H1 (cell line): Measurements from ENCODE around the gene WDR1. TPM values are rescaled to one million over a fixed set of nuclear protein-coding genes. Genes with fewer than 3 reads are reported as not detected.

Source experiments
- CTCF ChIA-PET: fragments of 300-600 bp; sonication (Branson Sonifier 250); formaldehyde crosslinking; loops from one replicate; lab custom pipeline; 2021; ENCODE audit not compliant: partially characterized antibody; lab: Charles Lee
- POLR2A ChIA-PET: fragments of 300-600 bp; sonication (Branson Sonifier 250); formaldehyde crosslinking; loops from one replicate; lab custom pipeline; 2021; ENCODE audit warnings: inconsistent platforms; ENCODE audit not compliant: partially characterized antibody; lab: Charles Lee
- DNase-seq, 2 experiments: peaks; one replicate each; pipeline versions ENCODE4 v3.0.0 to v3.0.0-alpha.2; 2010 to 2022; ENCODE audit warnings: low spot score in 2 of 2, low read depth in 1 of 2, mixed read lengths in 1 of 2
- FAIRE-seq: peaks from 2 replicates; lab custom pipeline; 2011; peaks lifted over from hg19 to GRCh38; lab: Jason Lieb, UNC
- H2AFZ ChIP-seq: 2 replicates; pipeline ENCODE4 v1.8.1; 2012; ENCODE audit warnings: low read length, inconsistent platforms
- H2AK5ac ChIP-seq: 2 replicates; pipeline ENCODE4 v1.6.1; 2013; ENCODE audit warnings: low read depth, low read length
- H2BK120ac ChIP-seq: replicated peaks from 2 replicates; pipeline ENCODE3; 2013; ENCODE audit warnings: low read depth, low read length, inconsistent platforms
- H2BK12ac ChIP-seq: 2 replicates; pipeline ENCODE4 v1.6.1; 2013; ENCODE audit warnings: low read depth, low read length
- H2BK15ac ChIP-seq: 2 replicates; pipeline ENCODE4 v1.6.1; 2013; ENCODE audit warnings: low read length
- H2BK20ac ChIP-seq: 2 replicates; pipeline ENCODE4 v1.6.1; 2013; ENCODE audit warnings: low read length
- H2BK5ac ChIP-seq: 2 replicates; pipeline ENCODE4 v1.6.1; 2013; ENCODE audit warnings: low read depth, low read length
- H3K14ac ChIP-seq: 2 replicates; pipeline ENCODE4 v1.6.1; 2013; ENCODE audit warnings: inconsistent platforms; ENCODE audit not compliant: insufficient read length
- H3K18ac ChIP-seq: 2 replicates; pipeline ENCODE4 v1.6.1; 2013; ENCODE audit warnings: low read length; ENCODE audit errors: extremely low read depth
- H3K23ac ChIP-seq: 2 replicates; pipeline ENCODE4 v1.6.1; 2013; ENCODE audit warnings: inconsistent platforms; ENCODE audit not compliant: insufficient read length
- H3K23me2 ChIP-seq: 2 replicates; pipeline ENCODE4 v1.6.1; 2013; ENCODE audit warnings: low read depth, low read length
- H3K27ac ChIP-seq: 2 replicates; pipeline ENCODE4 v1.6.1; 2011; ENCODE audit warnings: low read depth, low read length, inconsistent platforms
- H3K27me3 ChIP-seq, 4 experiments: replicated peaks in 1 of 4; 1 replicate in 1 of 4; 2 replicates in 3 of 4; pipeline versions ENCODE4 v1.6.1 to v1.8.1; 2011 to 2013; ENCODE audit warnings: low read length in 3 of 4, mild to moderate bottlenecking in 3 of 4, inconsistent platforms in 2 of 4, mixed read lengths in 2 of 4, moderate library complexity in 1 of 4; ENCODE audit not compliant: control insufficient read depth in 3 of 4, insufficient read depth in 3 of 4; ENCODE audit errors: extremely low read depth in 1 of 4
- H3K36me3 ChIP-seq, 4 experiments: 2 replicates each; pipeline versions ENCODE4 v1.6.1 to v1.8.1; 2011 to 2013; ENCODE audit warnings: mild to moderate bottlenecking in 4 of 4, low read length in 3 of 4, moderate library complexity in 2 of 4, control low read depth in 1 of 4, inconsistent platforms in 1 of 4; ENCODE audit not compliant: insufficient read depth in 4 of 4, control insufficient read depth in 2 of 4
- H3K4ac ChIP-seq: replicated peaks from 2 replicates; pipeline ENCODE3; 2013; ENCODE audit warnings: low read length, low read depth, mixed read lengths, inconsistent platforms; ENCODE audit not compliant: insufficient read length
- H3K4me1 ChIP-seq, 4 experiments: replicated peaks in 1 of 4; 1 replicate in 1 of 4; 2 replicates in 3 of 4; pipeline versions ENCODE4 v1.6.1 to v1.8.1; 2011 to 2013; ENCODE audit warnings: low read length in 3 of 4, inconsistent platforms in 2 of 4, mixed read lengths in 1 of 4; ENCODE audit not compliant: insufficient read depth in 4 of 4, control insufficient read depth in 3 of 4
- H3K4me2 ChIP-seq, 2 experiments: 2 replicates each; pipeline versions ENCODE4 v1.6.1 to v1.8.1; 2011 to 2013; ENCODE audit warnings: low read depth in 2 of 2, low read length in 2 of 2, control low read depth in 1 of 2, inconsistent platforms in 1 of 2, mild to moderate bottlenecking in 1 of 2; ENCODE audit not compliant: insufficient read depth in 1 of 2
- H3K4me3 ChIP-seq, 4 experiments: fragments of 200-600, 300-600 bp in 1 of 4; sonication (generic), shearing (Covaris generic), sonication (Bioruptor Twin) in 1 of 4; 2 replicates each; pipeline versions ENCODE4 v1.5.1 to v1.8.1; 2011 to 2016; ENCODE audit warnings: low read length in 4 of 4, low read depth in 3 of 4, control low read depth in 2 of 4, inconsistent platforms in 2 of 4, mild to moderate bottlenecking in 2 of 4, mixed read lengths in 1 of 4, moderate library complexity in 1 of 4; ENCODE audit not compliant: insufficient read depth in 2 of 4; ENCODE audit errors: extremely low read depth in 1 of 4
- H3K56ac ChIP-seq: replicated peaks from 2 replicates; pipeline ENCODE3; 2013; ENCODE audit warnings: low read depth, mild to moderate bottlenecking, mixed read lengths, low read length, inconsistent platforms; ENCODE audit not compliant: insufficient read length
- H3K79me1 ChIP-seq: 2 replicates; pipeline ENCODE4 v1.6.1; 2013; ENCODE audit warnings: low read depth, low read length, control low read depth
- H3K79me2 ChIP-seq, 2 experiments: 2 replicates each; pipeline versions ENCODE4 v1.6.1 to v1.8.1; 2012 to 2013; ENCODE audit warnings: low read length in 2 of 2, mild to moderate bottlenecking in 2 of 2, inconsistent platforms in 1 of 2; ENCODE audit not compliant: insufficient read depth in 2 of 2, control insufficient read depth in 1 of 2
- H3K9ac ChIP-seq, 4 experiments: replicated peaks in 1 of 4; 1 replicate in 1 of 4; 2 replicates in 3 of 4; pipeline versions ENCODE4 v1.6.1 to v1.8.1; 2011 to 2013; ENCODE audit warnings: low read depth in 3 of 4, low read length in 3 of 4, control low read depth in 2 of 4, mild to moderate bottlenecking in 2 of 4, moderate library complexity in 2 of 4, inconsistent platforms in 1 of 4; ENCODE audit errors: extremely low read depth in 1 of 4
- H3K9me3 ChIP-seq, 2 experiments: 2 replicates each; pipeline versions ENCODE4 v1.6.1 to v1.8.1; 2012 to 2013; ENCODE audit warnings: mild to moderate bottlenecking in 2 of 2, moderate library complexity in 2 of 2, control low read depth in 1 of 2, inconsistent platforms in 1 of 2, low read depth in 1 of 2, low read length in 1 of 2, mixed read lengths in 1 of 2; ENCODE audit not compliant: insufficient read depth in 2 of 2
- H4K20me1 ChIP-seq, 2 experiments: replicated peaks in 1 of 2; 2 replicates each; pipeline versions ENCODE3 to v1.8.1; 2011 to 2013; ENCODE audit warnings: inconsistent platforms in 2 of 2, low read length in 2 of 2, mild to moderate bottlenecking in 1 of 2; ENCODE audit not compliant: insufficient read depth in 2 of 2, control insufficient read depth in 1 of 2
- H4K5ac ChIP-seq: 2 replicates; pipeline ENCODE4 v1.6.1; 2013; ENCODE audit warnings: low read length, low read depth, mixed read lengths, inconsistent platforms; ENCODE audit not compliant: insufficient read length
- H4K8ac ChIP-seq: 2 replicates; pipeline ENCODE4 v1.8.0; 2013; ENCODE audit warnings: mild to moderate bottlenecking, moderate library complexity, low read length, inconsistent platforms; ENCODE audit not compliant: insufficient read depth; ENCODE audit errors: extremely low read depth
- H4K91ac ChIP-seq: replicated peaks from 2 replicates; pipeline ENCODE3; 2013; ENCODE audit warnings: low read length, mixed read lengths, inconsistent platforms; ENCODE audit not compliant: insufficient read length
- POLR2A ChIP-seq, 2 experiments: IDR thresholded peaks; 1 replicate in 1 of 2; 2 replicates in 1 of 2; pipeline ENCODE4 v1.6.1; 2011; ENCODE audit warnings: low read depth in 2 of 2, low read length in 2 of 2, mild to moderate bottlenecking in 2 of 2; ENCODE audit errors: control extremely low read depth in 1 of 2
- RBBP5 ChIP-seq: IDR thresholded peaks from 2 replicates; pipeline ENCODE4 v1.7.1; 2012; ENCODE audit warnings: low read depth, mild to moderate bottlenecking, inconsistent platforms, low read length, moderate library complexity, borderline replicate concordance
- WGBS, 2 experiments: shearing (Covaris generic) in 1 of 2; methylation state at CpG; one replicate each; pipeline versions ENCODE4 v1.1.6 to v1.1.7; 2013 to 2015; ENCODE audit warnings: low lambda C conversion rate in 2 of 2, mixed read lengths in 2 of 2, inconsistent platforms in 1 of 2, low coverage in 1 of 2, missing lambda C conversion rate in 1 of 2; ENCODE audit not compliant: insufficient replicate concordance in 2 of 2, insufficient coverage in 1 of 2, insufficient read length in 1 of 2; ENCODE audit errors: extremely low coverage in 1 of 2, missing lambda C conversion rate in 1 of 2; 5-methylcytosine and 5-hydroxymethylcytosine counted together
- polyA plus RNA-seq, 7 experiments: library from polyadenylated mRNA; depleted of rRNA in 3 of 7; stranded (reverse) in 5 of 7; unstranded in 2 of 7; fragments of >200 nt in 5 of 7; fragments of 200-250 nt in 2 of 7; gene quantifications; 1 replicate in 5 of 7; 2 replicates in 1 of 7; 4 replicates in 1 of 7; pipeline versions ENCODE4 v1.2.1 to v1.2.3, GENCODE V29; 2011 to 2013; ENCODE audit warnings: missing spikeins in 2 of 7, mixed read lengths in 2 of 7
- total RNA-seq: library from RNA; stranded (reverse); fragmentation: NEBNext Ultra II Directional; extraction: Animal tissue kit (Norgen Biotek cat#: 25700); gene quantifications from 2 replicates; pipeline ENCODE4 v1.2.1, GENCODE V29; 2021

WDR1 gene
- total and polyA plus RNA-seq, 2 of the 8 experiments (the other 6 are each of a cell fraction or from before 2014, with no cell fraction given): 315 to 377 TPM

GRCh38 chr4:10075158-10075863 is 41.3 kb downstream of the WDR1 start:
- no peak overlapping the region for H3K4ac ChIP-seq
- no peaks in the 10 kb centered on the region for H3K27me3 ChIP-seq
- H3K4me2 ChIP-seq: no peak overlapping the region
- no peak overlapping the region for H3K27ac ChIP-seq
- H3K79me1 ChIP-seq: no peaks in the 10 kb centered on the region
- H3K36me3 ChIP-seq: peaks cover 36 to 81% (median 67%) of the 10 kb centered on the region in 4 experiments
- H2BK12ac ChIP-seq: no peak overlapping the region
- H2BK120ac ChIP-seq: no peak overlapping the region
- no peaks in the 10 kb centered on the region for H3K23me2 ChIP-seq
- H3K18ac ChIP-seq: no peak overlapping the region
- H3K14ac ChIP-seq: no peak overlapping the region
- no peak overlapping the region for H4K8ac ChIP-seq
- peaks cover 12 to 14% of the 10 kb centered on the region in 2 experiments for H4K20me1 ChIP-seq
- no peak overlapping the region for H2BK5ac ChIP-seq
- H3K9ac ChIP-seq: no peak overlapping the region
- no peaks in the 10 kb centered on the region; a peak in 1 of 4 replicates for H3K79me2 ChIP-seq
- TF ChIP-seq RBBP5: no peak
- TF ChIP-seq POLR2A (IDR thresholded peaks at IDR 0.05; ENCODE audit: control extremely low read depth in 1 of 2, low read depth in 2 of 2, low read length in 2 of 2): peak in 1 of 2 experiments; percentile 27; a peak in 1 of 3 replicates
- TF ChIP-seq, all 59 proteins: peak for 1
- Histone ChIP-seq H3K4me3 (no peak overlapping the region), H3K56ac (no peak overlapping the region), H3K23ac (no peak overlapping the region), H2AFZ (no peak overlapping the region), H4K91ac (no peak overlapping the region), H3K4me1 (no peaks in the 10 kb centered on the region), H3K9me3 (no peaks in the 10 kb centered on the region), H4K5ac (no peak overlapping the region), H2BK15ac (no peak overlapping the region), H2AK5ac (no peak overlapping the region), H2BK20ac (no peak overlapping the region)
- DNase-seq (no peak), FAIRE-seq (no peak)
- CTCF ChIA-PET: interaction anchor here (0.8 to 3.7 kb wide), 5 partner anchors 8 to 41 kb away, joined by 3 to 16 read pairs (median 4); no protein-coding TSS in a partner anchor
- POLR2A ChIA-PET: interaction anchor here (1.0 to 3.5 kb wide), 3 partner anchors 12 to 42 kb away, joined by 3 to 10 read pairs (median 4); partner anchors contain the start of gene WDR1
- WGBS, 2 experiments: 92% methylated on average over 20 of the region's 20 CpGs; no CpG with 5 or more reads in 1 of the 2 experiments
